ENCODE measurements around the gene GALNT4. TPM values are rescaled to one million over a fixed set of nuclear protein-coding genes. Genes with fewer than 3 reads are reported as not detected.

GALNT4 gene
- total and polyA plus RNA-seq, 2 of the 13 experiments (the other 11 are each of a cell fraction or from before 2014, with no cell fraction given), result 4.9 to 6.8 TPM

- TF ChIP-seq, protein P1, sequence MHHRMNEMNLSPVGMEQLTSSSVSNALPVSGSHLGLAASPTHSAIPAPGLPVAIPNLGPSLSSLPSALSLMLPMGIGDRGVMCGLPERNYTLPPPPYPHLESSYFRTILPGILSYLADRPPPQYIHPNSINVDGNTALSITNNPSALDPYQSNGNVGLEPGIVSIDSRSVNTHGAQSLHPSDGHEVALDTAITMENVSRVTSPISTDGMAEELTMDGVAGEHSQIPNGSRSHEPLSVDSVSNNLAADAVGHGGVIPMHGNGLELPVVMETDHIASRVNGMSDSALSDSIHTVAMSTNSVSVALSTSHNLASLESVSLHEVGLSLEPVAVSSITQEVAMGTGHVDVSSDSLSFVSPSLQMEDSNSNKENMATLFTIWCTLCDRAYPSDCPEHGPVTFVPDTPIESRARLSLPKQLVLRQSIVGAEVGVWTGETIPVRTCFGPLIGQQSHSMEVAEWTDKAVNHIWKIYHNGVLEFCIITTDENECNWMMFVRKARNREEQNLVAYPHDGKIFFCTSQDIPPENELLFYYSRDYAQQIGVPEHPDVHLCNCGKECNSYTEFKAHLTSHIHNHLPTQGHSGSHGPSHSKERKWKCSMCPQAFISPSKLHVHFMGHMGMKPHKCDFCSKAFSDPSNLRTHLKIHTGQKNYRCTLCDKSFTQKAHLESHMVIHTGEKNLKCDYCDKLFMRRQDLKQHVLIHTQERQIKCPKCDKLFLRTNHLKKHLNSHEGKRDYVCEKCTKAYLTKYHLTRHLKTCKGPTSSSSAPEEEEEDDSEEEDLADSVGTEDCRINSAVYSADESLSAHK (CRISPR knock-in tag; IDR thresholded peaks at IDR 0.05; ENCODE audit: borderline replicate concordance), result no peak
- TF ChIP-seq ZNF460 (CRISPR knock-in tag; IDR thresholded peaks at IDR 0.05; ENCODE audit: borderline replicate concordance) (no peak), KMT2A (CRISPR knock-in tag; IDR thresholded peaks at IDR 0.05) (peak; percentile 62; the same call in 1 of the 2 replicates), RFX1 (IDR thresholded peaks at IDR 0.05) (no peak), YEATS2 (CRISPR knock-in tag; IDR thresholded peaks at IDR 0.05; ENCODE audit: borderline replicate concordance) (no peak), ZNF646 (CRISPR knock-in tag; IDR thresholded peaks at IDR 0.05) (no peak), ONECUT2 (CRISPR knock-in tag; IDR thresholded peaks at IDR 0.05) (no peak), REL (CRISPR knock-in tag; conservative IDR thresholded peaks at IDR 0.05) (0 out of 2 replicates have a peak, but pooled peaks have one; percentile 51), ZNF501 (CRISPR knock-in tag; IDR thresholded peaks at IDR 0.05) (no peak), TBX3 (IDR thresholded peaks at IDR 0.05; ENCODE audit: borderline replicate concordance) (peak; percentile 16; the same call in 1 of the 2 replicates), ETV6 (CRISPR knock-in tag; conservative IDR thresholded peaks at IDR 0.05) (0 out of 2 replicates have a peak, but pooled peaks have one; percentile 23), ZNF383 (CRISPR knock-in tag; IDR thresholded peaks at IDR 0.05; ENCODE audit: borderline replicate concordance) (0 out of 2 replicates have a peak, but pooled peaks have one; percentile 21), SNAPC2 (CRISPR knock-in tag; IDR thresholded peaks at IDR 0.05) (no peak; the same call in 1 of the 2 replicates), BCLAF1 (IDR thresholded peaks at IDR 0.05) (no peak)
- TF ChIP-seq, protein P2, sequence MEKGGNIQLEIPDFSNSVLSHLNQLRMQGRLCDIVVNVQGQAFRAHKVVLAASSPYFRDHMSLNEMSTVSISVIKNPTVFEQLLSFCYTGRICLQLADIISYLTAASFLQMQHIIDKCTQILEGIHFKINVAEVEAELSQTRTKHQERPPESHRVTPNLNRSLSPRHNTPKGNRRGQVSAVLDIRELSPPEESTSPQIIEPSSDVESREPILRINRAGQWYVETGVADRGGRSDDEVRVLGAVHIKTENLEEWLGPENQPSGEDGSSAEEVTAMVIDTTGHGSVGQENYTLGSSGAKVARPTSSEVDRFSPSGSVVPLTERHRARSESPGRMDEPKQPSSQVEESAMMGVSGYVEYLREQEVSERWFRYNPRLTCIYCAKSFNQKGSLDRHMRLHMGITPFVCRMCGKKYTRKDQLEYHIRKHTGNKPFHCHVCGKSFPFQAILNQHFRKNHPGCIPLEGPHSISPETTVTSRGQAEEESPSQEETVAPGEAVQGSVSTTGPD (CRISPR knock-in tag; IDR thresholded peaks at IDR 0.05), result no peak
Observed at GRCh38 chr12:89524541-89525304, at the start of gene GALNT4 (continued).
